Endothelial cell of umbilical vein (primary cell): ENCODE data around the gene KDM3A. TPM values are rescaled to one million over a fixed set of nuclear protein-coding genes. Genes with fewer than 3 reads are reported as not detected.

Experiments used
- BruUV-seq: library from RNA; stranded (reverse); fragments of 400-500 nt; replicated peaks from 2 replicates; lab custom pipeline; 2021; lab: Mats Ljungman, UMichigan
- CTCF ChIA-PET: fragments of 300-600, 350-600 bp; sonication (Branson Sonifier 250); formaldehyde crosslinking; loops from one replicate; lab custom pipeline; 2021; ENCODE audit warnings: antibody characterized with exemption, inconsistent platforms; lab: Charles Lee
- POLR2A ChIA-PET: fragments of 300-600, 350-600 bp; sonication (Branson Sonifier 250); formaldehyde crosslinking; loops from one replicate; lab custom pipeline; 2021; ENCODE audit warnings: antibody characterized with exemption, inconsistent platforms; lab: Charles Lee
- DNase-seq: peaks from one replicate; pipeline ENCODE4 v3.0.0-alpha.2; 2011; ENCODE audit warnings: low read depth, low spot score
- FAIRE-seq: peaks from 2 replicates; lab custom pipeline; 2011; peaks lifted over from hg19 to GRCh38; lab: Jason Lieb, UNC
- H2AFZ ChIP-seq: 2 replicates; pipeline ENCODE4 v1.6.0; 2012; ENCODE audit warnings: low read depth, low read length, control low read depth, inconsistent platforms
- H3K27ac ChIP-seq: 2 replicates; pipeline ENCODE4 v1.5.1; 2011; ENCODE audit warnings: low read depth, mild to moderate bottlenecking, control low read depth, low read length, moderate library complexity; ENCODE audit not compliant: insufficient read depth
- H3K27me3 ChIP-seq, 2 experiments: 2 replicates each; pipeline versions ENCODE4 v1.6.0 to v1.6.1; 2011; ENCODE audit warnings: low read length in 2 of 2, mixed read lengths in 1 of 2; ENCODE audit not compliant: control insufficient read depth in 2 of 2, insufficient read depth in 2 of 2
- H3K36me3 ChIP-seq, 2 experiments: 2 replicates in 1 of 2; 3 replicates in 1 of 2; pipeline ENCODE4 v1.5.1; 2011; ENCODE audit warnings: low read length in 2 of 2, mild to moderate bottlenecking in 1 of 2, moderate library complexity in 1 of 2; ENCODE audit not compliant: control insufficient read depth in 2 of 2, insufficient read depth in 2 of 2; ENCODE audit errors: extremely low read depth in 1 of 2
- H3K4me1 ChIP-seq: 3 replicates; pipeline ENCODE4 v1.5.1; 2011; ENCODE audit warnings: mild to moderate bottlenecking, low read length; ENCODE audit not compliant: control insufficient read depth, insufficient read depth; ENCODE audit errors: extremely low read depth
- H3K4me2 ChIP-seq: 2 replicates; pipeline ENCODE4 v1.6.1; 2011; ENCODE audit warnings: low read length, control low read depth, mixed read lengths; ENCODE audit not compliant: insufficient read depth
- H3K4me3 ChIP-seq, 3 experiments: fragments of 200-600 bp in 1 of 3; sonication (generic), shearing (Covaris generic) in 1 of 3; replicated peaks in 1 of 3; 2 replicates each; pipeline ENCODE4 v1.5.1; 2011 to 2016; ENCODE audit warnings: control low read depth in 3 of 3, low read length in 3 of 3, mild to moderate bottlenecking in 2 of 3, inconsistent platforms in 1 of 3, low read depth in 1 of 3, moderate library complexity in 1 of 3; ENCODE audit not compliant: insufficient read depth in 1 of 3
- H3K79me2 ChIP-seq: 2 replicates; pipeline ENCODE4 v1.6.0; 2012; ENCODE audit warnings: low read length, inconsistent platforms; ENCODE audit not compliant: control insufficient read depth, insufficient read depth
- H3K9ac ChIP-seq: replicated peaks from 2 replicates; pipeline ENCODE3; 2011; ENCODE audit warnings: low read length, control low read depth; ENCODE audit not compliant: insufficient read depth; ENCODE audit errors: extremely low read depth
- H3K9me1 ChIP-seq: replicated peaks from 3 replicates; pipeline ENCODE4 v1.6.0; 2011; ENCODE audit warnings: mild to moderate bottlenecking, low read length; ENCODE audit not compliant: control insufficient read depth, insufficient read depth; ENCODE audit errors: extremely low read depth
- H3K9me3 ChIP-seq: replicated peaks from 2 replicates; pipeline ENCODE4 v1.5.1; 2012; ENCODE audit warnings: low read length, inconsistent platforms; ENCODE audit not compliant: control insufficient read depth, insufficient read depth
- H4K20me1 ChIP-seq: replicated peaks from 2 replicates; pipeline ENCODE3; 2011; ENCODE audit warnings: mild to moderate bottlenecking, low read length; ENCODE audit not compliant: control insufficient read depth, insufficient read depth; ENCODE audit errors: extremely low read depth
- CTCF ChIP-seq, 2 donors: IDR thresholded peaks; 1 replicate in 1 of 2; 2 replicates in 1 of 2; pipeline ENCODE4 v1.5.1; 2011; ENCODE audit warnings: low read length in 2 of 2, mild to moderate bottlenecking in 2 of 2, moderate library complexity in 2 of 2, control low read depth in 1 of 2, inconsistent platforms in 1 of 2, low read depth in 1 of 2; ENCODE audit not compliant: insufficient read depth in 1 of 2; ENCODE audit errors: extremely low read depth in 1 of 2
- FOS ChIP-seq: IDR thresholded peaks from 2 replicates; pipeline ENCODE4 v1.6.1; 2011; ENCODE audit warnings: mild to moderate bottlenecking, low read length, moderate library complexity, borderline replicate concordance; ENCODE audit not compliant: insufficient read depth
- GATA2 ChIP-seq: IDR thresholded peaks from 2 replicates; pipeline ENCODE4 v1.7.0; 2011; ENCODE audit warnings: low read depth, mild to moderate bottlenecking, moderate library complexity, mixed read lengths, low read length; ENCODE audit not compliant: insufficient read length, insufficient read depth
- JUN ChIP-seq: IDR thresholded peaks from 2 replicates; pipeline ENCODE4 v1.6.1; 2011; ENCODE audit warnings: borderline replicate concordance, low read depth; ENCODE audit not compliant: insufficient read length, insufficient read depth
- MAX ChIP-seq: IDR thresholded peaks from 2 replicates; pipeline ENCODE4 v1.6.1; 2011; ENCODE audit not compliant: insufficient read depth, insufficient read length
- MYC ChIP-seq: IDR thresholded peaks from one replicate; pipeline ENCODE4 v1.6.1; 2011; ENCODE audit warnings: mild to moderate bottlenecking, low read depth, low read length
- POLR2A ChIP-seq: IDR thresholded peaks from 2 replicates; pipeline ENCODE4 v1.6.1; 2012; ENCODE audit warnings: low read depth, mild to moderate bottlenecking, control low read depth, low read length
- POLR2AphosphoS5 ChIP-seq: IDR thresholded peaks from 2 replicates; pipeline ENCODE4 v1.6.1; 2012; ENCODE audit warnings: low read depth, mild to moderate bottlenecking, control low read depth, low read length, moderate library complexity; ENCODE audit not compliant: insufficient read depth
- dilution Hi-C: fragments of 300-500 bp; cut with MboI; formaldehyde crosslinking; loops from one replicate; pipeline ENCODE4 v1.15.0; 2019; ENCODE audit warnings: low sequenced_read_pairs; ENCODE audit not compliant: extremely low pct_ligation_motif_present
- intact Hi-C: fragments of 100-400 bp; cut with micrococcal nuclease; formaldehyde crosslinking; loops from one replicate; pipeline ENCODE4 v1.10.0; 2022
- polyA plus RNA-seq, 4 experiments: library from polyadenylated mRNA; depleted of rRNA in 3 of 4; stranded (reverse) in 3 of 4; unstranded in 1 of 4; fragments of >200 nt; gene quantifications; 2 replicates each; pipeline versions ENCODE4 v1.2.1 to v1.2.3, GENCODE V29; 2011 to 2012; ENCODE audit warnings: missing spikeins in 1 of 4
- total RNA-seq: library from RNA; stranded (reverse); gene quantifications from 2 replicates; pipeline ENCODE4 v1.2.3, GENCODE V29; 2021

Gene KDM3A
- total and polyA plus RNA-seq, 2 donors (not counting 3 experiments of a cell fraction or from before 2014, with no cell fraction given): 13.5 to 29.5 TPM

- POLR2A ChIA-PET: no interaction called here
- Histone ChIP-seq H2AFZ (no peak overlapping the region), H3K9me3 (no peaks in the 10 kb centered on the region), H3K4me3 (no peak overlapping the region), H3K27me3 (peaks cover 0 to 3% of the 10 kb centered on the region in 2 experiments), H3K9ac (no peak overlapping the region), H4K20me1 (no peaks in the 10 kb centered on the region), H3K27ac (no peak overlapping the region), H3K4me1 (no peaks in the 10 kb centered on the region), H3K36me3 (no peaks in the 10 kb centered on the region), H3K79me2 (no peaks in the 10 kb centered on the region), H3K4me2 (no peak overlapping the region), H3K9me1 (no peaks in the 10 kb centered on the region)
- no peak for TF ChIP-seq MYC
- no peak for TF ChIP-seq CTCF (IDR thresholded peaks at IDR 0.05; ENCODE audit: extremely low read depth in 1 of 2, insufficient read depth in 1 of 2, low read depth in 1 of 2, low read length in 2 of 2)
- TF ChIP-seq POLR2AphosphoS5: no peak
- TF ChIP-seq MAX: no peak
- TF ChIP-seq JUN: no peak
- TF ChIP-seq FOS: no peak
- no peak for TF ChIP-seq POLR2A
- no peak for TF ChIP-seq GATA2
- intact Hi-C loops: no loop called here
- DNase-seq (no peak), FAIRE-seq (no peak)
- CTCF ChIA-PET: interaction anchor here (1.4 kb wide), 1 partner anchor 17 kb away, joined by 3 read pairs; no protein-coding TSS in a partner anchor
- no TSS peak for BruUV-seq
- dilution Hi-C loops: no loop called here
These were observed 40.9 kb upstream of the KDM3A start for GRCh38 chr2:86400321-86400720.
